ENCODE data around the gene PTPN7. TPM values are rescaled to one million over a fixed set of nuclear protein-coding genes. Genes with fewer than 3 reads are reported as not detected.

Gene PTPN7
- total and polyA plus RNA-seq, 10 of the 15 experiments (the other 5 are each of a cell fraction or from before 2014, with no cell fraction given): 7.9 to 117 (median 102) TPM

GRCh38 chr1:202159534-202160371 lies 649 bp downstream of the PTPN7 start (continued):
- TF ChIP-seq, protein P1, sequence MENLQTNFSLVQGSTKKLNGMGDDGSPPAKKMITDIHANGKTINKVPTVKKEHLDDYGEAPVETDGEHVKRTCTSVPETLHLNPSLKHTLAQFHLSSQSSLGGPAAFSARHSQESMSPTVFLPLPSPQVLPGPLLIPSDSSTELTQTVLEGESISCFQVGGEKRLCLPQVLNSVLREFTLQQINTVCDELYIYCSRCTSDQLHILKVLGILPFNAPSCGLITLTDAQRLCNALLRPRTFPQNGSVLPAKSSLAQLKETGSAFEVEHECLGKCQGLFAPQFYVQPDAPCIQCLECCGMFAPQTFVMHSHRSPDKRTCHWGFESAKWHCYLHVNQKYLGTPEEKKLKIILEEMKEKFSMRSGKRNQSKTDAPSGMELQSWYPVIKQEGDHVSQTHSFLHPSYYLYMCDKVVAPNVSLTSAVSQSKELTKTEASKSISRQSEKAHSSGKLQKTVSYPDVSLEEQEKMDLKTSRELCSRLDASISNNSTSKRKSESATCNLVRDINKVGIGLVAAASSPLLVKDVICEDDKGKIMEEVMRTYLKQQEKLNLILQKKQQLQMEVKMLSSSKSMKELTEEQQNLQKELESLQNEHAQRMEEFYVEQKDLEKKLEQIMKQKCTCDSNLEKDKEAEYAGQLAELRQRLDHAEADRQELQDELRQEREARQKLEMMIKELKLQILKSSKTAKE (IDR thresholded peaks at IDR 0.05; ENCODE audit: low read depth, poor library complexity, severe bottlenecking): no peak
- TF ChIP-seq TCF3 (IDR thresholded peaks at IDR 0.05; ENCODE audit: borderline replicate concordance, insufficient read depth, low read depth, low read length): peak; percentile 81
- no peak for TF ChIP-seq DPF2 (IDR thresholded peaks at IDR 0.05)
- TF ChIP-seq MEF2B (IDR thresholded peaks at IDR 0.05; ENCODE audit: partially characterized antibody, poor library complexity, severe bottlenecking): peak; percentile 17
- no peak for TF ChIP-seq BHLHE40 (IDR thresholded peaks at IDR 0.05; ENCODE audit: borderline replicate concordance in 1 of 2, low read depth in 2 of 2, low read length in 1 of 2)
- TF ChIP-seq ETV6 (conservative IDR thresholded peaks at IDR 0.05 in 1 of 2, IDR thresholded peaks at IDR 0.05 in 1 of 2; ENCODE audit: borderline replicate concordance in 1 of 2, low read depth in 1 of 2): peak in 1 of 2 experiments; percentile 61; a peak in 1 of 4 replicates
- peak; percentile 5 for TF ChIP-seq IKZF1 (conservative IDR thresholded peaks at IDR 0.05)
- TF ChIP-seq, protein P2, sequence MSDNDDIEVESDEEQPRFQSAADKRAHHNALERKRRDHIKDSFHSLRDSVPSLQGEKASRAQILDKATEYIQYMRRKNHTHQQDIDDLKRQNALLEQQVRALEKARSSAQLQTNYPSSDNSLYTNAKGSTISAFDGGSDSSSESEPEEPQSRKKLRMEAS (IDR thresholded peaks at IDR 0.05; ENCODE audit: low read depth, low read length): 0 out of 2 replicates have a peak, but pooled peaks have one; percentile 51
- no peak for TF ChIP-seq TARDBP (IDR thresholded peaks at IDR 0.05; ENCODE audit: borderline replicate concordance)
- TF ChIP-seq IRF5 (IDR thresholded peaks at IDR 0.05; ENCODE audit: borderline replicate concordance): no peak
- no peak for TF ChIP-seq CBX5 (IDR thresholded peaks at IDR 0.05; ENCODE audit: low read depth)
- TF ChIP-seq ZNF687 (IDR thresholded peaks at IDR 0.05): peak; percentile 95
- peak in 1 of 2 experiments; percentile 45; a peak in 1 of 3 replicates for TF ChIP-seq EGR1 (IDR thresholded peaks at IDR 0.05; ENCODE audit: borderline replicate concordance in 1 of 2, low read depth in 2 of 2, low read length in 2 of 2)
- no peak for TF ChIP-seq POLR2AphosphoS2 (IDR thresholded peaks at IDR 0.05; ENCODE audit: low read depth, low read length)
- TF ChIP-seq HDAC6 (IDR thresholded peaks at IDR 0.05; ENCODE audit: unreplicated experiment): no peak
- no peak for TF ChIP-seq SREBF2 (IDR thresholded peaks at IDR 0.05; ENCODE audit: low read length)
- no peak for TF ChIP-seq LARP7 (IDR thresholded peaks at IDR 0.05)
- TF ChIP-seq WRNIP1 (IDR thresholded peaks at IDR 0.05; ENCODE audit: borderline replicate concordance, low read depth, low read length): 0 out of 2 replicates have a peak, but pooled peaks have one; percentile 68
- peak; percentile 54; the same call in 1 of the 2 replicates for TF ChIP-seq EED (IDR thresholded peaks at IDR 0.05; ENCODE audit: low read depth)
- TF ChIP-seq YBX1 (IDR thresholded peaks at IDR 0.05): peak; percentile 74; the same call in 1 of the 2 replicates
- TF ChIP-seq JUND (IDR thresholded peaks at IDR 0.05; ENCODE audit: low read depth, low read length): 0 out of 2 replicates have a peak, but pooled peaks have one; percentile 12
- no peak for TF ChIP-seq HCFC1 (IDR thresholded peaks at IDR 0.05; ENCODE audit: low read length)
